COLO668 (cell line): ENCODE data around the gene MED4.

ENCODE experiments used
- DNase-seq: peaks from one replicate; lab custom pipeline; 2025; ENCODE audit not compliant: unreplicated experiment; lab: John Stamatoyannopoulos, UW

The MED4 gene

GRCh38 chr13:48038761-48039160, 56.1 kb downstream of the MED4 start:
- no peak for DNase-seq

GRCh38 chr13:48037346-48038173, 57.3 kb downstream of the MED4 start, which contains the start of gene NUDT15:
Gene NUDT15, plus strand, starts transcription at chr13:48037726. Its CDS starts 21 bp downstream, at chr13:48037747.
- DNase-seq = peak; percentile 100

- no peak for DNase-seq
Observed at GRCh38 chr13:48029859-48030258, 65.0 kb downstream of the MED4 start.

GRCh38 chr13:48028066-48028465, 66.8 kb downstream of the MED4 start:
- no peak for DNase-seq
